NCI-H748 (cell line): ENCODE results near the gene CTDSP2.
"Not testable (repeated sequence)": the region's sequence is repeated elsewhere in the genome, so short reads cannot be mapped to it uniquely, and the experiment has no call there.

Experiments used
- DNase-seq: peaks from one replicate; lab custom pipeline; 2025; ENCODE audit not compliant: unreplicated experiment; lab: John Stamatoyannopoulos, UW

Gene CTDSP2

DNA sequence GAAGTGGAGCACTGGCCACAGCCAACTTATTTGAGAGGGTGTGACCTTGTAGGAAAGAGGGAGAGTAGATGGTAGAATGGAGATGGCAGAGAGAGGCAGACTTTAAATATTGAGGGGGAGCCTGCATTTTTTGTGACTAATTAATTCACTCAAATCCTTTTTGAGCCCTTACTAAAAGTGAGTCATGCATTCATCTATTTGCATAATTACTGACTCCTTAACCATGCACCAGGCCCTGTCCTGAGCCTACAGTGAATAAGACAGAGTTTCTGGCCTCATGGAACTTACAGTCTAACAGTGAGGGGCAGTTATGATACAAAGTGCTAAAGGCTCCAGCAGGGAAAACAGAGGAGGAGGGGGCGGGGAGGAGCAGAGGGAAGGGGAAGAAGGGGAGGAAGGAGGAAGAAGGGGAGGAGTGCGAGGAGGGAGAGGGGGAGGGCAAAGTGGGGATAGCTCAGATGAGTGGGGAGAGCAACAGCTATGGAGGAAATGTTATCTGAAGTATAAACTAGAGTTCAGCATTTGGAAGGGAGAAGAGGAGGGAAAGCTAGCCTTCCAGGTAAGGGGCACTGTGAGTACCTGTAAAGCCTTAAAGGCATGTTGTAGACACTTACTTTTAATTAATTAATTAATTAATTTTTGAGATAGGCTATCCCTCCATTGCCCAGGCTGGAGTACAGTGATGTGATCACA is 7.5 kb upstream of the CTDSP2 start:
- DNase-seq, result no peak

DNA sequence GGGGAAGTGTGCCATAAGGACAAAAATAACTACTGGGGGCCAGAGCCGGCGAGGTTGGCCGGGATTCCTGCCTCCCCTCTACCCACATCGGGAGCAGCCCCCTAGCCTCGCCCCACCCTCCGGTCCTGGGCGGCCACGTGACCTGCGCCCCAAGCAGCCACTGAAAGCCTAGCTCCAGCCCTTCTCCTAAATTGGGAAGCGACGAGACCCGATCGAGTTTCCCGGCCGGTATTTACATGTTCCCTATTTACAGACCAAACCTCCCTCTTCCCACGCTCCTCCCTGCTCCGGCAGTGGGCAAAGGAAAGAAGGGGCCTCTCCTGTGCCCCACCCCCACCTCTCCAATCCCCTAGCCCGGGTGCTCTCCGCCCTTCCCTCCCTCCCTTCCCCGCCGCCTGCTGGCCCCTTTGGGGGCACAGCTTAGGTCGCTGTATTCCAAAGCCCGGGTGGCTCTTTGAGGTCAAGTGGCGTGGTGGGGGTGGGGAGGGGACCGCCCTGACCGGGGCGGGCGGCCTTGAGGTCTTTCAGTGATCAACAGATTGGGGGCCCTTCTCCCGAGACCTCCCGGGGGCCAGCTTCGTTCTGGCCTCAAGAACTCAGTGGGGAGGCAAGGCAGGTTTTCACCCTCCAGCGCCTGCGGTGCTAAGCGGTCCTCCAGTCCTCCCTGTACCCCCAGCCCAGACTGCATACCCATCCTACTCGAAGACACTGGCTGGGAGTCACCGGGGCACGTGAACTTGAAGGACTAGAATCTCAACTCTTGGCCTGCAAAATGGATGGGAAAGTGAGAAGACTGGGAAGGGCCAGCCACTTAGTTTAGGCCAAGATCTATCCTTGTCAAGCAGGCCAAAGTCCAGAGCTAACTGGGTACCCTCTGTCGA is 6.3 kb upstream of the CTDSP2 start:
- DNase-seq, result no peak

DNA sequence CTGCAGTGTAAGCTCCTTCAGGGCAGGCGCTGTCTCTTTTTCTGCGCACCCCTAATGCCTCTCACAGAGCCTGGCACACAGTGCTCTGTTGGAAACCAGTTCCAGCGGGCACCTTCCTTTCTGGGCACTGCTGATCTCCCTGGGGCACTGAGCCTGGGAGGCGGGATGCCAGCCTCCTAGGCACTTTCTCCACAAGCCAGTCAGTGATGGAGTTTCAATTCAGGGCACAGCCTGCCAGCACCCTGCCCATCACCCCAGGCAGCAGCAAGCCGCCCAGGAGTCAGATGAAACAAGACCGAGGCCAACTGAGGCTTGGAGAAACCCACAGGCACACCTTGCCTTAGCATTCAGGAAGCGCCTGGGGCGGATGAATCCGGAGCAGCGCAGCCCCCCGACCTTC is 5.7 kb upstream of the CTDSP2 start:
- DNase-seq, result no peak

DNA sequence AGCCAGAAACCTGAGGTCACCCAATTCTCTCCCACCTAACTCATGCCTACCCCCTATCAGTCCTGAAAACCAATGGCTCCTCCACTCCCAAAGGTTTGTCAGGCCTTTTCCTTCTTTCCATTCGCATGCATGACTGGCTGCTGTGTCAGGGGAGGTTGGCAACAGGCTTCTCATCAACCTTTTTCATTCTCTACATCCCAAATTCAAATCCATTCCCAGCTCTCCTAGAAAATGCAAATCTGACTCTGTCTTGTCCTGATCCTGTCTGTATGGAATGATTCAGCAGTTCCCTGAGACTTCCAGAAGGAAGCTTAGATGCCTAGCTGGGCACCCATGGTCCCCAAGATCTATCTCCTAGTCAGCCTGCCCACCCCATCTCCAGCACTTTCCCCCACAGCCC is 5.0 kb upstream of the CTDSP2 start:
- no peak for DNase-seq

DNA sequence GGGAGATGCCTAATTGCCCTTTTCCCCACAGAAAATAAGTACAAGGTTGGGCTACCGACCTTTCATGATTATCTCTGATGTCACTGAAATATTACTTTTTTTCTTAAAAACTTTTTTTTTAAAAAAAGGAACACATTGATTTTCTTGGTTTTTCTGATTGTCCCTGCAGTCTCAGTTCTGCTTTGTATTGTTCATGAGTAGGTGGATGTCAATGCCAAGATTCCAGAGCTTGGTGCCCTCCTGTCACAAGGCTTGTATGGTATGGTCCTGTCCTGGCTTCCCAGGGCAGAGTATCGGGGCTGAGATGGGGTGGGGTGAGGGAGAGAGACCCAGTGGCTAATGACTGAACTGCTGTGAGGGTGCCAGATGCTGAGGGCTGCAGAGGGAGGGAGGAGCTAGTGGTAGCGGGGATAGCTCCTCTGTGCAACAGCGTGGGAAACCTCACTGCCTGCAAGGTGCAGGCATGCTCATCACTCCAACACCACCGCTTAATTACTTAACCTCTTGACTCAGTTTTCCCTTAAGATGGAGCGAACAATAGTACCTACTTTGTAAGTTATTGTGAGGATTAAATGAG is 4.4 kb upstream of the CTDSP2 start:
- DNase-seq, result no peak

DNA sequence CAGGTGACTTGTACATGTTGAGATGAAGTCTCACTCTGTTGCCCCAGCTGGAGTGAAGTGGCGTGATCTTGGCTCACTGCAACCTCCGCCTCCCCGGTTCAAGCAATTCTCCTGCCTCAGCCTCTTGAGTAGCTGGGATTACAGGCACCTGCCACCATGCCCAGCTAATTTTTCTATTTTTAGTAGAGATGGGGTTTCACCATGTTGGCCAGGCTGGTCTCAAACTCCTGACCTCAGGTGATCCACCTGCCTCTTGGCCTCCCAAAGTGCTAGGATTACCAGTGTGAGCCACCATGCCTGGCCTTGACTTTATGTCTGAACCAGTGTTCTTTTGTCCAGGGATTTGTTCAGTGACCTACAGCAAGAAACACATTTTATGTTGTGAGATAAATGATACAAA is 2.9 kb upstream of the CTDSP2 start:
- not testable (repeated sequence) for DNase-seq

DNA sequence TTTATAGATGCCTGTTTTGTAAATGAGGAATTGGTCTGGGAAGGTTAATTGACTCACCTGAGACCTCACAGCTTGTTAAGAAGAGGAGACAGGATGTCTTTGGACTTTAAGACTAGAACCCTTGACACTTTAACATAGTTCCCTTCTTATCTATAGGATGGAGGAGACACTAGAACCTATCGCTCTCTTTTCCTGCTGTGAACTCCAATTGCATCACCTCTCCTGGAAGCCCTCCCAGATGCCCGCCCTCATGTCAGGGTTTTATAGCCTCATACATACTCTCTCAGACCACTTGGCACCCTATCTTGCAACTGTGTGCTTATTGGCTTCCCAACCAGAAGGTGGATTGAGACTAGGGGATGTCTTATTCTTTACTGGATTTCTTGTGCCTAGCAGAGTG is 2.5 kb upstream of the CTDSP2 start:
- DNase-seq, result no peak

DNA sequence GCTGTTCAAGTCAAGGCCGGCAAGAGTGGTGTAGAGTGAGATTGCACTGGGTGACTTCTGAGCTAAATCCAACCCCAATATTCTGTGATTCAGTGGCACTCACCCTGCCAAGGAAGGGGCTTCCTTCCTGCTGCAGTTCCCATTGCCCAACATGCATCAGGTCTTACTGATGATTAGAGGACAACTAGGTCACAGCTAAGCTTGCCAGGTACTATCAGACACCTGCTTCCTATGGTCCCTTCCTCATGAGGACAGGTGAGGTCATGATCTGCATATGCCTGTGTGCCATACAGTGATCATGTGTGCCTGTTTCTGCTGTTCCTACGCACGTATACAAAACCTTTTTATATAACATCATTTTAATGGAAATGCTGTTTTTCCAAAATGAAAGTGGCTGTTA is 1.7 kb upstream of the CTDSP2 start:
- DNase-seq, result no peak

DNA sequence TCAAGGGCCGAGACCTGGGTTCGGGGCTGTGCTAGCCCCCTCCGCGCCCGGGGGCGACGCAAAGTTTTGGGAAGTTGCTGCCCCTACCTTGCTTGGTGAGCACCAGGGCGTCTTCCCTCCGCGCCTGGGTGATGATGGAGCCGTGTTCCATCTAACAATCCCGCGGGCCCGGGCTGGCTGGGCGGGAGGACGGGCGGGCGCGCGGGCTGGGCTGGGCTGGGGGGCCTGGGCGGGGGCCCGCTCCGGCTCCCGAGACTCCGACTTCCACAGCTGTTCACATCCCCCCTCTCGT is 298 bp downstream of the CTDSP2 start:
- DNase-seq, result no peak

DNA sequence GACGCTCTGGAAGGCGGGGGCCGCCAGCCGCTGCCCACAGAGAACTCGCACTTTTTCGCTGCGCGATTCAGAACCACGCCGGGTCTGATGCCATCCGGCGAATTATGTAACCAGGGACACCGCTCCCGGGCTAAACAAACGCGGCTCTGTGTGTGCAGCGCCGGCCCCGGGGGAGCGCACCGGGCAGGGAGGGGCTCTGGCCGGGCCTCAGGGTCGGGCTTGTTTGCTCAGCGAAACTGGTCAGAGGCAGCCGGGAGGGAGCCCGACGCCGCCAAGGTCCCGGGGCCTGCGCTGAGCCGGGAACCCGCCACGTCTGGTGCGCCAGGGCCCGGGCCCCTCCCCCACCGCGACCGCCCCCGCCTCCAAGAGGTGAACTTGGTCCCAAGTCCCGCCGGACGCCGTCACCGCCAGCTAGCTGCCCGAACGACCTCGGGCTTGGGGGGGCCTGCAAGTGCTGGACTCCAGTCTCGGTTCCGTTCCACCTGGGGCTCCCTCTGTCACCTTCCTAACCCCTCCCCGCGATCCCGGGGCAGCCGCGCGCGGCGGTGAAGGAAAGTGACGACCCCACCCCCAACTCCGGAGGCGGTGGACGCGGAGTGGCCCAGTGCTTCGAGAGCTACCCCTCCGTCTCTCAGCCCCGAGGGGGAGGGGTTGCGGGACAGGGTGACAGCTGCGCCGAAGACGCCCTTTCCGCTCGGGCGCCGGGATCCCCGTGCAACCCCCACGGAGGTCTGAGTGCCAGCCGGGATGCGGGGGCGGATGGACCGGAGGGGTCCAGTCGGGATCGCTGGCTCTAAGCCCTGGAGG is 848 bp downstream of the CTDSP2 start:
- DNase-seq, result peak; percentile 68

DNA sequence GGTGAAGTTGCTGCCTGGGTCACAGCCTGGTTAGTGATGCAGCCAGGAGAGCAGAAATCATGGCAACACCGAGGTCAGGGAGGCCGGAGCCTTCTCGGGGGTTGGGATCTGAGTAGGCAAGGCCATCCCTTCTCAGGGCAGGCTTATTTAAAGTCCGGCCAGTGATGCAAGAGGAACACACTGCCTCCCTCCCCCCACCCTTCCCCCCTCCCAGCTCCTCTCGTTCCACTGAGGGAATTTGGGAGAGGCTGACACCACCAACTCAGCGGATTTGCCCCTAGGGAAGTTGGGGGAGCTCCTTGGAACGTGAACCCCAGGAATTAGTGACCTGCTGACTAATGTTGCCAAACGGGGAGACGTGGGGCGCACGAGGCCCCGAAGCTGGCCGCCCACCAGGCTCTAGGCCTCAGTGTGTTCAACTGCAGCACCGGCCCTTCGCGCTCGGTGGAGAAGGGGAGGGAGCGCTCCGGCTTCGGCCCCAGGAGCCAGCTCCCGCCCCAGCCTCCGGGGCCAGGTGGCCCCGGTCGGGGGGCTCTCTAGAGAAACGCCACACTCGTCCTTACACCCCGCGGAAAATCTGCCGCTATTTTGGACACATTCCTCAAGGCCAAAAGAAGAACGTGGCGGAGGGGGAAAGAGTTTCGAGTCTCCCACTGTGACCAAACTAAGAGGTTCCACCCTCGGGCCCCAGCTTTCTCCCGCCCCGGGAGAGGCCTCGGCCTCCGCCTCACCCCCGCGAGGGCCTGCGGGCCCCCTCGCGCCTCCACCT is 1.6 kb downstream of the CTDSP2 start:
- DNase-seq, result peak; percentile 32

DNA sequence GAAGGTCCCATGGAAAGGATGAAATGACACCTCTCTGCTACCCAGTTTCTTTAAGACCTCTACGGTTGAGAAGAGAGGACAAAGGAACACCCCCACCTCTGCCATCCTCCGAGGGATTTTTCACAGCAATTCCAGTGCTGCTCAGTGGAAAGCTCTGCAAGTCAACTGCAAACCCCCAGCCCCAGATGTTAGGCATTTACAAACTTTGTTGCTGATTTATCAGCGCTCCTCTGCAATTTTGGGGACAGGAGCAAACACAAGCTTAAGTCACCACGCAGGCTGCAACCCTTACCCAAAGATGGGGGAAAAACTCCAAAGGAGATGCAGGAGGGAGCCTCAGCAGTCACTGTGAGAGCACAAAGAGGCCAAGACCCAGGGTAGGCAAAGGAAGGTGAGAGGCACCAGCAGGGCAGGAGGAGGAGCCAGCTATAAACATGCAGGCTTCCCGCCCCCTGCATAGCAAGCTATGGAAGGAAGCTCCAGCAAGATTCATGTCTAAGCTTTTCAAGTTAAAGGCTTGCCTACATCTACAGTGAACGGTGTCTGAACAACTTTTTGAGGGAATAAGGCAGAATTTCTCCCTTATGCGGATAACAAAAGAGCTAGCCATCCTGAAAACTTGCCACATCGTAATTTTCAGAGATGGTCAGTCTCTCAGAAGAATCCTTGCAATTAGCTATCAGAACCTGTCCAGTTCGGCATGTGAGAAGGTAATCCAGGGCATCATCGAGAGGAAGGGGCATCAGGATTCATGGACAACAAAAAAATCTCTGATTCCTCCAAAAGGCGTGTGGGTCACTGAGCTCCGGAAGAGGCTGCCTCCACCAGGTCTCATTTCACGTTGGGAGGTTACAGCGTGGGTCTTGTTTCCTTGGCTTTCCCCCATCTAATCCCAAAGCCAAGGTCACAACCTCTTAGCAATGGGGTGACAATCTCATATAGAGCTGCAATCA is 3.9 kb downstream of the CTDSP2 start:
- no peak for DNase-seq

DNA sequence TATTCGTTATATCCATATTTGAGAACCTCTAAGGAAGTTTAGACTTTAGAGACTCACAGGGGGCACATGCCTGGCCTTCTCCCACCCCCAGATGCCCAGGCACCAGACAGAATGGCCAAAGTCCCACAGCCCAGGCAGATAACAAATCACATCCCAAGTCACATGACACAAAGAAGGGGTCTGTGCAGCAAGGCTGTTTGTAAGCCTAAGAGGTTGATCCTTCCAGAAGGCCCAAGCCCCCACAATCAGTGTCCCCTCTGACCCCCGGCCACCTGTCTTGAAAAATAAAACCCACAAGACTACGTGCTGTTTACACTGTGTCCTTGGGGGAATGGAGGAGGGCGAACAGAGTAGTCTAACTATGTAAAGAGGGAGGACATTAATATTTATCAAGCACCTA is 5.1 kb downstream of the CTDSP2 start:
- no peak for DNase-seq

DNA sequence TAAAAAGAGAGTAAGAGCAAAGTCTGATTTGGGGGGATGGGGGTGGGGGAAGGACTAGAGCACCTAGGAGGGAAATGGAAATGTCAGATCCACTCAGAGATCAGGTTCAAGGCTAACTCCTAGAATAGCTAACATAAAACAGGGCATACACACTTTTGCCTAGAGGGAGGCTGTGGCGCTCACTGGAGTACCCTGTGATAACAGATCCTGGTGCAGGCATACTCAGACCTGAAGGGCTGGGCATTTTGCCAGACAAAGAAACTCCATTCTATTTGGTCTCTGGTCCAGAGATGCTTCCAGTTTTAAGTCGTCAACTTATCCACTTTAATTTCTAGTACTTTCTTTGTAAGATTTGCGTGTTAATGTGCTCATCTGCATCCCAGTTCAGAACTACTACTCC is 5.8 kb downstream of the CTDSP2 start:
- peak; percentile 39 for DNase-seq

DNA sequence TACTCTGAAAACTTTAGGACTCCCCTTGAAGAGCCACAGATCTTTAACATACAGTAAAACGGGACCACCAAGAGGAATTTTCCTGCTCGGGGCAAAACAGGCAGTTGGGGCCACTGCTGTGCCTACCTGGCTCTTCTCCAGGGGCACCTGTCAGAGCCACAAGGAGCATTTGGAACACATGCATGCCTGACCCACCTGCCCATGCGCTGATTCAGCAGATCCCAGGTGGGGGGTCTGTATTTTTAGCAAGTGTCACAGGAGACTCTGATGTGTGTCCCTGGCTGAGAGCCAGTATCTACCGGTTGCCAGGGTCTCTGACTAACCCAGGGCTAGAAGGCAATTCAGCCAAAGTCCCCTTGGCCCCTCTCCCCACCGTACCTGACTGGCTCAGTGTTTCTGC is 6.5 kb downstream of the CTDSP2 start:
- no peak for DNase-seq

DNA sequence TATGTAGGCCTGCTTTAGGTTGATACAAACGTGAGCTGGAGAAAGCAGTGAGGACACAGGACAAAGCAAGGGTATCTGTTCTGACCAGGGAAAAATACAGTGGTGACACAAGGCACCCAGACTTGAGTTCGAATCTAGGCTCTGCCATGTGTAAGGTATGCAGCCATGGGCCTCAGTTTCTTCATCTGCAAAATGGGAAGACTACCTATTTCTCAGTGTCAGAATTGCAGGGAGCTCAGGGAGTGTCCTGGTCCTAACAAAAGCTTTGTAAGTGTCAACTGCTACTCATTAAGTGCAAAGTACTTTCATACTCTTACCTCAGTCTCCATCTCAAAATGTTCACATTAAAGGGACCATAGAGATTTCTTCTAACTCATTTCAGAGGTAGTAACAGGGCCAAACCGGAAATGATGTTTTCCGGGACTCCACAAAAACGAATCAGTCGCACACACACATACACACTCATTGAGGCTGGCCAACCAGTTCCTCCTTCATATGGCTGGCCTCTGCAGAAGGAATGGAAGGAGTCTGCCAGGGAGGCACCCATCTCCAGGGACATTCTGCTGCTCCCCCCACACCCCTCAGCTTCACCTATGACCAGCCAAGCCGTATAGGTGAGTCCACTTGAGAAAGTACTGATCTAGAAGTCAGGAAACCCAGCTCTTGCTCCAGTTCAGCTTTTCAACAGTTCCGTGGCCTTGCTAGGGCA is 7.8 kb downstream of the CTDSP2 start:
- DNase-seq, result no peak

DNA sequence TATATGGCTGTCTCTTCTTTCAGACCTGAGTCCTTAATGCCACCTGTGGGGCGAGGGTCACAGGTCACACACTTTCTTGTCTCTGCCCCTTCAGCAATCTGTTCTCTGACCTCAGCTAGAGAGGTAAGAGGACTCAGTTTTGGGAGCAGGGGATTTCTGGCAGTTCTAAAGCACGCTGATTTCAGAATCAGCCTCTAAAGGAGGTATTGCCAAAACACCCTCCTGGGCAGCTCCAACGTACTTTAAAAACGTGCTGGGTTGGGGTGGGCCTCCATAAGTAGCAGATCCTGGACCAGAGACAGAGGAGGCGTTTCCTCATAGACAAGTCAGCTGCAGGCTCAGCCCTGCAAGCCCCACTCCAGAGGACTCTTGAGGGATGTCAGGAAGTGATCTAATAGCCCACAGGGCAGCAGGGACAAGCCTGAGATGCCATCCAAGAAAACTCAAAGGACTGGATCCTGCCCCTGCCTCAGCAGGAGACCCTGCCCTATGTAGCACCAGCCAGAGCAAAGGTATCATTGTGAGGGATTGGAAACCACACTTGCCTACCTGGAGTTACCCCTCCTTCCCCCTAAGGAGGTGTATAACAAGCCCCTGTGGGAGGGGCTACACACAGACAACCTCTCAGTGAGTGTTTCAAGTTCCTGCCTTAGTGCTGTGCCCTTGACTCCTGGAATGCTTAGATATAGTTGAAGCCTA is 8.5 kb downstream of the CTDSP2 start:
- no peak for DNase-seq
